GM03348 (cell line): ENCODE measurements around the gene HNRNPAB.

ENCODE experiments used
- DNase-seq: peaks from one replicate; pipeline ENCODE4 v3.0.0; 2012; ENCODE audit warnings: low spot score

Gene HNRNPAB

GRCh38 chr5:178230879-178231538 lies 26.7 kb downstream of the HNRNPAB start:
- peak; percentile 42 for DNase-seq

GRCh38 chr5:178231539-178232123 lies 27.3 kb downstream of the HNRNPAB start:
- no peak for DNase-seq

DNA sequence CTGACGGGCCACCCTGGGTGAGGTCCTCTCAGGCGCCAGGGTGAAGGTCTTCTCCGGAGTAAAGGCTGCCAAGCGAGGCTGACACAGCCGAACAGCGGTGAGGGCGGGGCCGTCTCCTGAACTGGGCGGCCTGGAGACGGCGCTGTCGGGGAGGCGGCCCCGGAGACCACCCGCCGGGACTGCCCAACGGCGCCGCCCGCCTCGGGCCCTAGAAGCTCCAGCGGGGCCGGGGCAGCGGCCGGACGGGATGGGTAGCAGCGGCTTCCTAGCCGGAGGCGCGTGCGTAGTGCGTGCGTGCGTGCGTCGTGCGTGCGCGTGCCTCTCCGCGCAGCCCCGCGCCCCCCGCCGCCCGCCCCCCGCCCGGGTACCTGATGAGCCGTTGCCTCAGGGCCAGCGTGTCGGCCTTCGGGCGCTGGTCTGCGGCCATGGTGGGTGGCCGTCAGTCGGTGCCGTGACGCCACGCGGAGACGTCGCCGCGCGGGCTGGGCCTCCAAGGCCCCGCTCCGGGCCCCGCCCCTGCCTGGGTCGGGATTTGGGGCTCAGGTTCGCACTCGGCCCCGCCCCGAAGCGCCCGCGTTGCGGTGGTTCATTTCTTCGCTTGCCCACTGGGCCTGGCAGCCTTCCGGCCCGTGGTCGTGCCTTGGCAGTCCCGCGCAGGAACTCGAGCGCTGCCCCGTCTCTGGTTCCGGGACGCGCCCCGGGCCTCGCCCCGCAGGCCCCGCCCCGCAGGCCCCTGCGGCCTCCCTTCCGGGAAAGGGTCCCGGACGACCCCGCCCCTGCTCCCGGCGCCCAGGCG lies 28.0 kb downstream of the HNRNPAB start, which contains the start of gene PHYKPL:
TSS of gene PHYKPL (minus strand) at position 679 of the 796 bp plus-strand sequence. CDS start at position 427, 252 bp downstream.
- peak; percentile 92 for DNase-seq

- no peak for DNase-seq
Measured at GRCh38 chr5:178232920-178233429, 28.6 kb downstream of the HNRNPAB start.

GRCh38 chr5:178234121-178234749 lies 29.9 kb downstream of the HNRNPAB start:
- DNase-seq: no peak

GRCh38 chr5:178234750-178235587 lies 30.6 kb downstream of the HNRNPAB start:
- DNase-seq: peak; percentile 84

- no peak for DNase-seq
Measured at GRCh38 chr5:178235588-178235974, 31.2 kb downstream of the HNRNPAB start.

GRCh38 chr5:178236126-178236525 lies 31.8 kb downstream of the HNRNPAB start:
- no peak for DNase-seq

- no peak for DNase-seq
Measured at GRCh38 chr5:178236679-178237078, 32.3 kb downstream of the HNRNPAB start.

GRCh38 chr5:178237431-178238312 lies 33.3 kb downstream of the HNRNPAB start:
- peak; percentile 46 for DNase-seq

DNA sequence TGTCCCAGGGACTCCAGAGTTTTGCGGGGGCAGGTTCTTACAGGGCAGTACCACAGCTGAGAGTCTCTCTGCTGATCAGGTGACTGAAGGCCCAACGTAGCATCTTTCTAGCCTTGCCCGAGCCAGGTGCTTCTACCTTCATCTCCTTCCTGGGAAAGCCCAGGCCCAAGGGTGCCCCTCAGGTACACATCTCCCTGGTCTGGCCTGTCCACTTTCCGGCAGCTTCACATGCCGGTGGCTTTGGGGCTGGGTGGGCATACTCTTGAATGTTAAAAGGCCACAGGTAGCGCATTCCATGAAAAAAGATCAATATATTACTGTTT lies 33.9 kb downstream of the HNRNPAB start:
- no peak for DNase-seq

GRCh38 chr5:178238711-178239592 lies 34.6 kb downstream of the HNRNPAB start:
- DNase-seq: no peak

GRCh38 chr5:178239626-178240301 lies 35.4 kb downstream of the HNRNPAB start:
- DNase-seq: peak; percentile 36

DNA sequence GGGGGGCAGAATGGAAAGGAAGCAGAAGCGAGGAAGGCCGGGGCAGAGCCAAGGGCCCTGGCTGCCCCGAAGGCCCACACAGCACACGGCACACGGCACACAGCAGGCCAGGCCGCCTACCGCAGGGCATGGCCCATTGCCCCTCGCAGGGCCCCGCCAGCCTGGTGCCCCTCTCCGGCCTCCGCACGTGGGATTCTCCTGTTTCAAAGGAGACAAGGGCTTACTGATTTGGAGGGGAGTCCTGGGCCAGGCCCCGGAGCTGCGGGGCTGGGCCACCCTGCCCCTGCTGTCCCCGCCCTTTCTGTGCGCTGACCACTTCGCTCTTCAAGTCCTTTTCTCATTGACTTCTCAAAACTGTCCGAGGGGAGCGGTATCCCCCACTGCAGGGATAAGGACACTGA lies 36.0 kb downstream of the HNRNPAB start:
- no peak for DNase-seq

GRCh38 chr5:178240766-178241165 lies 36.4 kb downstream of the HNRNPAB start:
- DNase-seq: no peak

DNA sequence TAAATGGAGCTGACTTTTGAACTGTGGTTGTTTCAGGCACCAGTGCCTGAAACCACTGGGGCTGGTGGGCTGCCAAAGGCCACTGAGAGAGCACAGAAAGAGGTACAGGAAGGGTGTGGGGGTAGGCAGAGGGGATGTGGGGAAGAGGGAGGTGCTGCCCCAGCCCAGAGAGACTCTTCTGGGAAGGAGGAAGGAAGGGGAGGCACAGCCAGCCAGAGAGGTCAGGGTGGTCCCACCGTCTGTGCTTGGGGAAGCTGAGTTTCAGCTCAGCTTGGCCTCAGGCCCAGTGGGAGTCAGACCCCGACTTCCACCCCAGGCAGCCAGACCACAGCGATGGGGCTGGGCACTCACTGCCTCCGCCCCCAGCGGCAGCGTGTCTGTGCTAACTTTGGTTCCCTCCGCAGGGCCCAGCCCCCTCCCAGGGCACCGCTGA lies 36.9 kb downstream of the HNRNPAB start:
- DNase-seq: no peak

GRCh38 chr5:178241688-178242231 lies 37.4 kb downstream of the HNRNPAB start:
- no peak for DNase-seq

GRCh38 chr5:178242416-178242815 lies 38.1 kb downstream of the HNRNPAB start:
- DNase-seq: no peak

DNA sequence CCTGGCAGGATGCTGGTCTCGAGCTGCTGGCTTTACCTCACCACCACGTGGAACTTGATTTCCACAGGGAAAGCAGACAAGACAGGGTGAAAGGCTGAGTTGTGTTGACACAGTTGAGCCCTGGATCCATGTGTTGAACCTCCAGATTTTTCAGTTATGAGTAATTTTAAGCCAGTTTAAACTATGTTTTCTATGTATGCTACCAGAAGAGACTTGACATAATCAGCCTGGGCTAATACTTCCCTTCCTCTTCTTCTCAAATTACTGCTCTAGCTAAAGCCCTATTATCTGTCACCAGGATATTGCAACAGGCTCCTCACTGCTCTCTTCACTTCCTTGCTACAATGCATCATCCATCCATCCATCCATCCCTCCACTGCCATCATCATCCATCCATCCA lies 40.2 kb downstream of the HNRNPAB start:
- no peak for DNase-seq
